HG03060 (cell line): ENCODE data around the gene KCNMA1.

Experiments
- ATAC-seq: cut with Tn5 transposase; IDR thresholded peaks from one replicate; pipeline ENCODE4 v1.9.1; 2021; ENCODE audit warnings: low read depth, moderate number of reproducible peaks; ENCODE audit not compliant: unreplicated experiment

KCNMA1 gene

DNA sequence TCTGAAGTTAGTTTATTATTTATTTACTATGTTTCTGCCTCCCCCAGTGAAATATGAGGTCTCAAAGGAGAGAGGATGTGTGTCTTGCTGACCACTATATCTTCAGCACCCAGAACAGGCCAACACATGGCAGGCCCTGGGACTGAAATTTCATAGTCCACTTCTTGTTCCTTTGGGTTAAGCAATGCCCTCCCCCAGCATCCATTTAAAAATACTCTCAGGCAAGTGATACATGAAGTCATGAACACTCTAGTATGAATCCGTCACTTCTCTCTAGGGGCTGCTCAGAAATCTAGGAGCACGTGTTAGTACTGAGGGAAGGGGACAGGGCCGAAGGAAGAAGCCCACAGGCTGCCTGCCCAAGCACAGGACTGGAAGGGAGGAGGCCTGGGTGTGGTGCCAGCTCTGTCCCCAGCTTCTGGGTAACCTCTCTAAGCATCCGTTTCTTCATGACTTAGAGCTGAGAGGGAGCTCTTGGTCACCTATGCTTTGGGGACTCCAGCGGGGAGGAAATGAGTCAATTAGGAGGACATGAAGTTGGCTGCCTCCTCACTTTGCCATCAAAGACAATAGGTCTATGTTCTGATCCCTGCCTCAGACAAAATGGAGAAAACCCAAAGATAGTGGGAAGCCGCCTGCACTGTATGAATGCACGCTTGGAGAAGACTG lies 119.2 kb downstream of the KCNMA1 start:
- no peak for ATAC-seq

DNA sequence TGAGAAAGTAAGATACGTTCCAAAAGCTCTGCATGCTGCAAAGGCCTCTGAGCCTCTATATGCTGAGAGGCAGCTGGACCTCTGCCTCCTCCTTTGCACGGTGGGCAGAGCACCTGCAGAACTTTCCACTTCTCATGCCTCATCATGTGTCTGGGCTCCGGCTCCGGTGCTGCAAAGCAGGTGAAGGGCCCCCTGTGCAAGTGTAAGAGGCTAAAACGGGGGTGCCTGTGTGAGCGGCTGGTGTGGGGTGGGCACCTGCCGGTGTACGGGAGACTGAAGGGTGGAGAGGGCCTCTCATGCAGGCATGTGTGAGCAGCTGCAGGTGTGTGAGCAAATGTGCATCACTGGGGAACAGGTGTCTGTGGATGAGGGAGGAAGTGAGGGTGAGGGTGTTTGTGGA lies 121.0 kb downstream of the KCNMA1 start:
- no peak for ATAC-seq

DNA sequence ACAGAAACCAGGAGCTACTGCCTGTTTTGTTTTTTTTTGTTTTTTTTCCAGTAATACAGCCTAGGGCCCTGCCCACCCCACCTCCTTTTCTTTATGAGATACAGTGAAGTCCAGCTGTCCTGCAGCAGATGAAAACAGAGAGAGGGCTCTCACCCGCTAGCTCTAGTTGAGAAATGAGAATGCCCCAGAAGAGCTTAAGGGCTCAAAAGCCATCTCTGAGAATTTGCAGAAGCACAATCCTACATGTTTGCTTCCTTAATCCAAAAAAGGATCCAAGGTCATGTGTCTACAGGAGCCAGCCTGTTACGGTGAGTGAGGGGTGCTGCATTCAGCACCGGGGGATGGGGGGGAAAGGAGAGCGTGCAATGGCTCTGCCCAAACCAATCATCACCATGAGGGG lies 122.7 kb downstream of the KCNMA1 start:
- ATAC-seq = no peak

DNA sequence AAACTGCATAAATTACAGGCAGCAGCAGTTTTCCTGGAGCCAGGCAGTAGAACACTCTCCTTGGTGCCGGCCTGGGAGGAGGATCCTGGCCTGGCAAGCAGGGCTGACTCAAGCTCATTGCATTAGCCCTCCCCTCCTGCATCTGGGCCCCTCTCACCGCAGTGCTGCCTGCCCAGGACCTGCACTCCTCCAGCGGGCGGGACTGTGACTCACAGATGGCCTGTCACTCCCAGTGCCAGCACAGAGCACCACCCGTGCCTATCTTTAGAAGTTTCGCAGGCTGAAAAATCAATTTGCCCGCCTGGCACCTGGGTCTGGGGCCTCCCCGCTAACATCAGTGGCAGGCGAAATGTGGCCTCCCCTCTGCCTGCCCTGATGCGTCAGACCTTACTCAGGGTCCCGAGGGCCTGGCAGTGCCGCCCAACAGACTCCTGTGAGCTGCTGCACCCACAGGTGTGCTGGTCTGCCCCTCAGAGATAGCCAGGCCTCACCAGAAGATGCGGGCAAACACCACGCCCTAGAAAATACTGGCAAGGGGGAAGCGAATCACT lies 123.8 kb downstream of the KCNMA1 start:
- no peak for ATAC-seq

DNA sequence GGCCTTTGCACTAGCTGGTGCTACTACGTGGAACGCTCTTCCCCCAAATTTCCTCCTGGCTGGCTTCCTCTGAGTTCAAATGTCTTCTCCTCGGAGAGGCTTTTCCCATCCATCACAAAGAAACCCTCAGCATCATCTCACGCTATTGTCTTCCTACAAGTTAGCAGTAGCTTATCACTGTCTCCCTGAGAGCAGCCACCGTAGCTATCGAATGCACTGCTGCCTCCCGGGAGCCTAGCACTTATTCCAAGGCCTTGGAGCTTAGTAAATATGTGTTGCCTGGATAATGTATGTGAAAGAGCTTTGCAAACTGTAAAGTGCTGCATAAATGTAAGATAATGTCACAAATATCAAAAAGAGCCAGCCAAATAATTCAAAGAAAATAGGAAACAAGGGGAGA lies 124.4 kb downstream of the KCNMA1 start:
- ATAC-seq = no peak

DNA sequence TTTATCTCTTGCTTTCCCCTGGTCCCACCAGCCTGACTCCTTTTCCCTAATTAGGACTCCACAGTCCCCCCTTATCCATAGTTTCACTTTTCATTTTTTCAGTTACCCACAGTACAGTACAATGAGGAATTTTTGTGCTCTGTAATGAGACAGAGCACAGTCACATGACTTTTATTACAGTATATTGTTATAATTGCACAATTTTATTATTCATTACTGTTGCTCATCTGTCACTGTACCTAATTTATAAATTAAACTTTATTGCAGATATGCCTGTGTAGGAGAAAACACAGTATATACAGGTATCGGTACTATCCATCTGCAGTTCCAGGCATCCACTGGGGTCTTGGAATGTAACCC lies 125.4 kb downstream of the KCNMA1 start:
- ATAC-seq = no peak

DNA sequence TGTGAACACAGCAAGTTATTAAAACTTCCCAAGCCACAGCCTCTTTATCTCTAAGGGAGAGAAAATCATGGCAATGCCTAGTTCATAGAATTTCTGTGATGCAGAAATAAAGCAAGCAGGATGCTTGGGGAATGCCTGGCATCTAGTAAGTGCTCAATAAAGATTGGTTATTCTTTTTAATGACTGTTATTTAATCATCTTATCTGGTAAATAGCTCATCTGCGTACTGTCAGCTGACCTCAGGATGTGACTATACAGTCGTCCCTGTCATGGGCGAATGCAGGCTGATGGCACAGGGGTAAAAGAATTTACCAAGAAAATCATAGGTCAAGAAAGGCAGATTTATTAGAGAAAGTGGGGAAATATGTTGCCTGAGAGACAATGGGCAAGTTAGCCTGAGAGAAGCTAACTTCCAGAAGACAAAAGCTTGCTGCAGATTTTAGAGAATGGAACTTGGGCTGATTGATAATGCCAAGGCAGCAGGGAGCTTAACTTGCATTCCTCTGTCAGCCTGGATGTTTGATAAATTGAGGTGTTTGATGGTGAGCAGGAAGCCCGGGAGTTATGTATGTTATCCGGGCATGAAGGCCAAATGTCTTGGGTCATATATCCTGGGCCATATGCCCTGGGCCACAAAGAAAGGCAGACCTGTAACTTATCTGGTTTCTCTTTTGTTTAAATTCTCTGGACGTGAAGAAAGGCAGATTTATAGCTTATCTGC lies 126.0 kb downstream of the KCNMA1 start:
- ATAC-seq = no peak

DNA sequence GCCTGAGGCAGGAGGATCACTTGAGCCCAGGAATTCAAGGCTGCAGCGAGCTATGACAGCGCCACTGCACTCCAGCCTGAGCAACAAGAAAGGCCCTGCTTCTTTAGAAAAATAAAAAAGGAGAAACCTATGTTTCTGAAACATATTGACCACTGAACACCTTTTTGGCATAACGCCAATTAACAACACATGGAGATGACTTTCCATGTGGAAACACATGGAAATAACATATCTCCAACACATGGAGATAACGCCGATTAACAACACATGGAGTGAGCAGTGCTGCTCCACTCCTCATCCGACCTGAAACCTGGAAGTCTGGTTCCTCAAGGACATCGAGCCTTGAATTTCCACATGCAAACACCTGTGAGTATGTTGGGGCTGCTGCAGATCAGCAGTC lies 126.9 kb downstream of the KCNMA1 start:
- ATAC-seq = no peak

DNA sequence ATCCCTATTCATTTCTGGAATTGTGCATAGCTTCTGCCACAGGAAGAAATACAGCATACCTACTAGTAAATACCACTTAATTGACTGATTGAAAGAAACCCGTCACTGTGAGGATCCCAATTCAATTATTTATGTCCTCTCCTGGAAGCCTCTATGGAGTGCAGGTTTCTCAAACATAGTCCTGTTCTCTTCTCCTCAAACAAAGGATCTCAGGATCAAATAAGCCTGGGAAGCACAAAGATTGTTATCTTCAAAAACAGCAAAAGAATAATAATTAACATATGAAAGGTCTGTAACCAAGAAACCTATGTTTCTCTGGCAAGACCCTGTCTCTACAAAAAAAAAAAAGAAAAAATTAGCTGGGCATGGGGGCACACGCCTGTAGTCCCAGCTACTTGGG lies 127.3 kb downstream of the KCNMA1 start:
- ATAC-seq = no peak

DNA sequence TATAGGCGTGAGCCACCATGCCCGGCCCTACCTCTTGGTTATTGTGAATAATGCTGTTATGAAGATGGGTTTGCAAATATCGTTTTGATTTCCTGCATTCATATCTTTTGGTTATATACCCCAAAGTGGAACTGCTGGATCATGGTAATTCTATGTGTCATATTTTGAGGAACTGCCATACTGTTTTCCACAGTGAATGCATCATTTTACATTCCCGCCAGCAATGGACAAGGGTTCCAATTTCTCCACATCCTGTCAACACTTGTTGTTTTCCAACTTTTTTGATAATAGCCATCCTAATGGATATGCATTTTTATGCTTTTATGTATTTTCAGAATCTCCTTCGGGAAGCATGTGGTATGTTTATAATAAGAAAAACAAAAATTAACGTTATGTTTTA lies 128.2 kb downstream of the KCNMA1 start:
- no peak for ATAC-seq

DNA sequence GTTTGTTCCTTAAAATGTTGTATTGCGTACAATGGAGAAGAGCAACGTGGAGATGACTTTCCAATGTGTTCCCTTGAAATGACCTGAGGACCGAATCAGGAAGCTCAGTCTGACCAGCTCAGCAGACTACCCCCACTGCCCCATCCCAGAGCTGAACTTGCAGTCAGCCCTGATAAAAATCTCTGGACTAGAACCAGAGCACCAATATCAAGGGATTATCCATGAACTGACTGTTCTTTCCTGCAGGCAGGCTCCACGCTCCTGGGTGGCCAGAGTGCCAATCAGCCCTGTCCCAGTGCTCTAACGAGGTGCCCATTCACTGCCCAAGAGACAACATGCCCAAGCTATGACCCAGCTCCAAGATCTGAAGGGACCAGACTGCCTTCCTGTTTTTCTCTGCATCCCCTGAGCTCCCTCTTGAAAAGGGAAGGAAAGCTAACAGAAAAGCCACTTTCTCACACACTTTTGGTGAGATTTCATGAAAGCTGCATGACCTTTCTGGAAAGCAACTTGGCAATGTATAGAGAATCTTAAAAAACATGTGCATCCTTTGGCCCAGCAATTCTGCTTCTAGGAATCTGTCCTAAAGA lies 130.2 kb downstream of the KCNMA1 start:
- no peak for ATAC-seq

DNA sequence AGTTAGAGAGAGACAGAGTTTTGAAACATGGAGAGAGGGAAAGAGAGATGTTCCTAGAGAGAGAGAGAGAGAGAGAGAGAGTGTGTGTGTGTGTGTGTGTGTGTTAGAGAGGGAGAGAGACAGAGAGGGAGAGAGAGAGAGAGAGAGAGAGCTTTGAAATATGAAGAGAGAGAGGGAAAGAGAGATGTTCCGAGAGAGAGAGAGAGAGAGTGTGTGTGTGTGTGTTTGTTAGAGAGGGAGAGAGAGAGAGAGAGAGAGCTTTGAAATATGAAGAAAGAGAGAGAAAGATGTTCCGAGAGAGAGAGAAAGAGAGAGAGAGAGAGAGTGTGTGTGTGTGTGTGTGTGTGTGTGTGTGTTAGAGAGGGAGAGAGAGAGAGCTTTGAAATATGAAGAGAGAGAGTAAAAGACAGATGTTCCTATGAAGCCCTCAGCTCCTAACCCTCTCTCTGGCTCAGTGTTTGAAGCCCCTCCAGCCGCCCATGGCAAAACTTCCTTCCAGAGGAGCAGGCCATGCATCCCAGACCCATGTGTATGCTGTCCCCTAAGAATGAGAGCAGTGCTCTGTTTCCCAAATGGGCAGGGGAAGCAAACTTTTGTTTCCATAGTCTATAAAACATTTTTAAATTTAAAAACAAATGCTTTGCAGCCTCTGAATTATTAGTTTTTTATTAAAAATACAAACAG lies 130.9 kb downstream of the KCNMA1 start:
- no peak for ATAC-seq

DNA sequence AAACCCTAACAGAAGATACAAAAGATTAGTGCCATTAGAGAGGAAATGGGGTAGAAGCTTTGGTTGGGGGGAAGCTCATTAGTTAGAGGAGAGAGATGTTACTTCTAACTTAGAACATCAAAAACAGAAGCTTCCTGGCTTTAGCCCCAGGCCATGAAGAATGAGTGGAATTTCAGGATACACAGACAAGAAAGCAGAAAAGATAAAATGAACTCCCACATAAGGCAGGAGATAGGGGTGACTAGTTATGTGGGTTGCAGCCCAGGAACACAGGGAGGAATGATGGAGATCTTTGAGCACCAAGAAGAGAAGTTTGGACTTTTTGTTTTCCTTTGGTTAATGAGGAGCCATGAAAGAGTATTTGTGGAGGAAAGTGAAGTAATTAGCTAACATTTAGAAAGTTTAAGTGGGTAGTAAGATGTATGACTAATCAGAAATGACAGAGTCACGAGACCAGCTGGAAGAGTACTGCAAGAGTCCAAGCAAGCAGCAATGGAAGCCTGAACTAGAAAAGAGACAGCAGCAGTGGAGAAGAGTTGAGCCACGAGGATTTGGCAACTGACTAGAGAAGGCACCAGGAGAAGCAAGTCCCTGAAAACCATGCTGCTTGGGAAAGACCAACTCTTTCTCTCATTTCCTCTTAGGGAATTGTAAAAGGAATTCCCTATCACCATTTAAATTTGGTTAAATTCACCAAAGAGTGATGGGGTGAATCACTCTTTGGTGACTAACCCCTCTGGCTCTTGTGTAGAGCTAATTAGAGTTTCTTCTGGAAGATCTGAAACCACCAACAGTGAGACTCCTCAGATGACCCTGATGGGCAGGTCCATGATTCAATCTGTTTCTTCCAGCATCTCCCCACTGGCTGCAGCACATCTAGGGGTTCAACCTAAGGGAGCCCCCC lies 131.9 kb downstream of the KCNMA1 start:
- no peak for ATAC-seq

DNA sequence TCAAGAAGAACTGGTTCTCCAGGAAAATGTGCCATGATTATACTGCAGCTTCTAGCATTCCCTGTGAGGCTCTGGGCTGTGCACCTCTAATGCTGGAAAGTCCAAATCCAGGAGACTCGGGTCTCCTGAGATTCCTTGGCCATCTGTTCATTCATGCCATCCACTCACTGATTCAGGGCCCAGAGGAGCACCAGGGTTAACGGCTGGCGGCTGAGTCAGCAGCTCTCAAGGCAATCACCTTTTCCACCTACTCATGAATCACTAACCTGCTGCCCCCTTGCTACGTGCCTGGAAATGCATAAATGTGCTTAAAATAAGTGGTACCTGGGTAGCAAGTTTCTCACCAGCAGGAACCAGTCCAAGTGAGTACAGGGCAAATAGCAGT lies 132.7 kb downstream of the KCNMA1 start:
- ATAC-seq = no peak

DNA sequence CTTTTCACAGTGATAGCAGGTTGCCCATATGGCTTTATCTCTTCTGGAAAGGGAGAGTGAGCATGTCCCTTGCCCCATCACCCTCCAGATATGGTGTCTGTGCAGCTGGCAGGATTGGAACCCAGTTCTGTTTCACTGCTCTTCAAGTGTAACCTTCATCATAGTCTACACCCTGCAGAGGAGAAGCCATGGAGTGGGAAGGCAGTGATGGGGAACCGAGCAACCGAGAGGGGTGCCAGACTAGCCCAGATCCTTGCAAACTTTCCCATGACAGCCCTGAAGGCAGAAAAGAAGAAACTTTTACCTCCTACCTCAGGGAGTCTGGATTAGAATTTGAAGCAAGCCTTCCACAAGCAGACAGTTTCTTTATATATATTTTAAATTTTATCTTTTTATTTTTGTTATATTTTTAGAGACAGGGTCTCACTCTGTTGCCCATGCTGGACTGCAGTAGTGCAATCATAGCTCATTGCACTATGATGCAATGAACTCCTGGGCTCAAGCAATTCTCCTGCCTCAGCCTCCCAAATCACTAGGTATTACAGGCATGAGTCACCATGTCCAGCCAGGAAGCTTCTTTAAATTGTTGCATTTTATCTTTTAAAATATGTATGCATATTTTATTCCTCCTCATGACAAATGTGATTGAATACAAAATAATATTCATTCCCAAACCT lies 133.3 kb downstream of the KCNMA1 start:
- no peak for ATAC-seq

DNA sequence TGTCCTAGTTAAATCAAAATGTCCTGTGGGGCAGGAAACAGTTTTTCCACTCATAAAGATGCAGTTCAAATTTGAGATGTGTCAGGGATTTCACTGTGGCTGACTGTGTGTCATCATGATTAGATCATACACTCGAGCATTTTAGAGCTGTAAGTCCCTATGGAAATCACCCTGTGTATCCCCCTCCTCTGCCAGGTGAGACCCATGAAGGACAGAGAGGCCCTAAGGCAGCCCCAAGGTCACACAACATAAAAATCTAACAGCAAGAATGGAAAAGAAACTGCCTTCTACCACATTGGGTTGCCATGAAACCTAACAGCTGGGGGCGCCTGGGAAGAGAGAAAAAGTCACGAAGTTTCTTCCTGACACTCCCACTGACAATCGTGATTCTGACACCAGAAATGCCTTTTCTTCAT lies 135.8 kb downstream of the KCNMA1 start:
- no peak for ATAC-seq

DNA sequence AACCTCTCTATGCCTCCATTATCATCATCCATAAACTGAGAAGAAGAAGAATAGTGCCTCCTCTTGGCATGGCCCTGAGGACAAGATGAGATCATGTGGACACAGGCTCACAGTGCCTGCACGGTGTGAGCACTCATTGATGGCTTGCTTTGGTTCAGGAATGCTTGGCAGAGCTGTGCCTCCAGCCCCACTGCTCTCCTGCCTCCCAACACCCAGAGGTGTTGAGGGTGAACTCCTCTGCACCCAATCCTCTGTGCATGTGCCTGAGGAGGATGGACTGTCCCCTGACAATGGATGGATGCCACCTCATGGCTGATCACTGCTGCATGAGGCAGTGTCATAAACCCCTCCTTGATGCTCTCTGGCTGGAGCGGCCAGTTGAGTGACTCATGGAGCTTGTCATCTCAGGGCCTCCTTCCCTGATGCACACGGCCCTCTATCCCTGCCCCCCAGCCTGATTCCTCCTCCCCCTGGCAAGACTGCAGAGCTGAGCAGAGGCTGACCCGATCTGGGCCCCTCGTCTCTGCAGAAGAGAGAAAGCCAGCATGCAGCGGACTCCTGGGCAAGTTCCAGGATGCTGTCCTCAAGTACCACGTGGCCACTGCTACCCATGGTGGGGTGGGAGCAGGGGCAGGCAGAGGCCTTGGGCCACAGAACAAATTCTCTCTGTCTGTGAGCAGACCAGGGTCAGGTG lies 136.3 kb downstream of the KCNMA1 start:
- peak; percentile 3 for ATAC-seq

DNA sequence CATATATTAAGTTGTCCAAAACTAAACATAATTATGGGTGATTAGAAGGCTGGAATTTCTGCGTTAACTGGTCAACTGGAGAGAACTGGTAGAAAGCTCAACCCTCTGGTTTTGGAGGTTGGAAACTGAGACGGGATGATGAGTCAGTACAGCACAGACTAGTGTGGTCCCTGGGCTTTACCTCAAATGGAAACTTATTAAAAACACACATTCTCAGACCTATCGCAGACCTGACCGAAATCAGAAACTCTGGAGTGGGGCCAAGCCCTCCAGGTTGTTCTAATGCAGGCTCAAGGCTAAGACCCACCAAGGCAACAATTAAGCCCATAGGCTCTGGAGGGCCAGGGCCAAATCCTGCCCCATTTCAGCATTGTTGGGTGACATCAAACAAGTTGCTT lies 136.9 kb downstream of the KCNMA1 start:
- ATAC-seq = peak; percentile 61

DNA sequence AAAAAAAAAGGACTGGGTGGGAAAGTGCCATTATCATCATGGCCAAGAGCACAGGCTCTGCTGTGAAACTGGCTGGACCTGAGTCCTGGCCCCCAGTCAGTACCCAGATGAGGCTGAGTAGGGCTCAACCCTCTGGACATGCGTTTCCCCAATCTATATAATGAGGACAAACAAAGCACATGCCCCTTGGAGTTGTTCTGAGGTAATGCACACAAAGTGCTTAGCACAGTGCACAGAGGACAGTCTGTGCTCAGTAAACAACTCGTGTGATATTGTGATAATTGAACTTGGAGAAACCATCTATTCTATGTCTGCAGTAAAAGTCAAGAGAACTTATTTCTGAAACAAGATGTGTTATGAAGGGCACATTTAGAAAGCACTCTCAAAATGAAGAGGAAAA lies 138.8 kb downstream of the KCNMA1 start:
- ATAC-seq = no peak
